ES-I3 (cell line): ENCODE data around the gene ADCY6.

ENCODE experiments used
- H3K36me3 ChIP-seq: 2 replicates; pipeline ENCODE4 v1.6.1; 2013; ENCODE audit warnings: mild to moderate bottlenecking, low read length, control low read depth, moderate library complexity; ENCODE audit not compliant: insufficient read depth
- H3K4me1 ChIP-seq: 2 replicates; pipeline ENCODE4 v1.6.1; 2013; ENCODE audit warnings: mild to moderate bottlenecking, control low read depth, low read length; ENCODE audit not compliant: insufficient read depth
- H3K9ac ChIP-seq: 2 replicates; pipeline ENCODE4 v1.6.1; 2013; ENCODE audit warnings: low read depth, mild to moderate bottlenecking, low read length, moderate library complexity
- H3K9me3 ChIP-seq: 2 replicates; pipeline ENCODE4 v1.6.1; 2013; ENCODE audit warnings: mild to moderate bottlenecking, low read length, moderate library complexity; ENCODE audit not compliant: control insufficient read depth, insufficient read depth

ADCY6 gene

GRCh38 chr12:48822139-48822538 lies 33.2 kb upstream of the ADCY6 start:
- Histone ChIP-seq H3K9me3 (no peaks in the 10 kb centered on the region), H3K36me3 (no peaks in the 10 kb centered on the region), H3K4me1 (peaks cover 12% of the 10 kb centered on the region; the same call in 1 of the 2 replicates), H3K9ac (no peak overlapping the region)

DNA sequence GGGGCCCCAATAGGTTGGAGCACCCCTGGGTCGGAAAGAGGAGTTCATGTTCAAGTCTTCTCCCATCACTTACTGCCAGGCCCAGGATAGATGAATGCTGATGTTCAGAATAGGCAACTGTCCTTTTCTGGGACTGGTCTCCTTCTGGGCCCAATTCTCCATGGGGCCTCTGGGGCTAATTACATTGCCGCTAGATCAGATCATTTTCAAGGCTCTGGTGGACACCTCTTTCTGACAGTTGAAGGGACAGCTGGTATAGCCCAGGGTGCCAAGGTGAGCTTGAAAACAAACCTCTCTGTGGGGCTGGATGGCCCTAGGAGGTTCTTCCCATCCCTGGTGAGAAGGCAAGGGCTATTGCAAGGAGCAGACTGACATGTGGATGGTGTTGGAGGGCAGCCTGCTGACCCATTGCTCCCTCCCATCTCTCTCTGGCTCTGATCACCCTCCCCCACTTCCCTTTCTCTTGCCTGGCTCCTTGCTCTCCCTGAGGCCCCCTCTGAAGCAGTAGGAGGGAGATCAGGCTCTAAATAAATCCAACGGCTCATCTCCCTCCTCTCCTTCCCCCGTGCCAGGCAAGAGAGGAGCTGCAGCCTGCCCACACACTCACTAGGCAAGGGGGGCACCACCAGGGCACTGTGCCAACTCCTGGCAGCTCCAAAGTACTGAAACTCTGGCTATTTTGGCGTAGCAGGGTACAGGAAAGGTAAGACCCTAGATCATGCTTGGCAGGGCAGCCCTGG lies 31.3 kb upstream of the ADCY6 start:
- H3K36me3 ChIP-seq, result no peaks in the 10 kb centered on the region
- no peak overlapping the region for H3K9ac ChIP-seq
- H3K4me1 ChIP-seq, result peaks cover 18% of the 10 kb centered on the region; the same call in 1 of the 2 replicates

DNA sequence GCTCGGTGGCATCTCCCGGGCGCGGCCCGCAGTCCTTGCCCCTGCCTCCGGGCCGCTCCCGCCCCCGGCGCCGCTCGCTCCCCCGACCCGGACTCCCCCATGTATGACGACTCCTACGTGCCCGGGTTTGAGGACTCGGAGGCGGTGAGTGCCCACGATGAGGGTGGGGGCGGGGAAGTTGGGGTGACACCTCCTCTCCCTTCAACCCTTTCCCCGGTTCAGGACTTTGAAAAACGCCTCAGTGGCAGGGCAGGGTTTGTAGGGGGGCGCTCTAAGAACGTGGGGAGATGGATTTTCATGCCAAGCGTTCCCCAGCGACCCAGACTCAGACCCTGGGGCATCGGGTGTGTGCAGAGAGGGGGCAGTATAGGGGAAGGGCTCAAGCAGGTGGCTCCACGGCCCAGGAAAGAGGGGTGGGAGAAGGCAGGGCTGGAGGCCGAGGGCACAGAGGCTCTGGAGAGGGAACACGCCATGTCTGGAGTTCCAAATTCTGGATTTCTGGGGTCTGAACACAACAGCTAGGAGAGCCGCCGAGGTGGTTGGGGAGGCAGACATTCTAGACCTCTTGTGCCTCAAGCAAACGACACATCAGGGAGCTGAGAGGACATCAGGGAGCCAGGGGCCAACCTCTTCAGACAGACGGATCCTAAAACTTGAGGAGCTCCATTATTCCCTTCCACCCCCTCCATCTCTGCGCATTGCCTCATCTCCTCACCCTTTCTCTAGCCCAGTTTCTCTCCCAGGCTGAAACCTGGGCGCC lies 30.1 kb upstream of the ADCY6 start:
- H3K36me3 ChIP-seq, result no peaks in the 10 kb centered on the region
- H3K9ac ChIP-seq, result peak overlapping the region; percentile 61
- H3K9me3 ChIP-seq, result no peaks in the 10 kb centered on the region
- H3K4me1 ChIP-seq, result peaks cover 18% of the 10 kb centered on the region; the same call in 1 of the 2 replicates

More for the DNA sequence above, 31.3 kb upstream of the ADCY6 start:
- H3K9me3 ChIP-seq, result no peaks in the 10 kb centered on the region

DNA sequence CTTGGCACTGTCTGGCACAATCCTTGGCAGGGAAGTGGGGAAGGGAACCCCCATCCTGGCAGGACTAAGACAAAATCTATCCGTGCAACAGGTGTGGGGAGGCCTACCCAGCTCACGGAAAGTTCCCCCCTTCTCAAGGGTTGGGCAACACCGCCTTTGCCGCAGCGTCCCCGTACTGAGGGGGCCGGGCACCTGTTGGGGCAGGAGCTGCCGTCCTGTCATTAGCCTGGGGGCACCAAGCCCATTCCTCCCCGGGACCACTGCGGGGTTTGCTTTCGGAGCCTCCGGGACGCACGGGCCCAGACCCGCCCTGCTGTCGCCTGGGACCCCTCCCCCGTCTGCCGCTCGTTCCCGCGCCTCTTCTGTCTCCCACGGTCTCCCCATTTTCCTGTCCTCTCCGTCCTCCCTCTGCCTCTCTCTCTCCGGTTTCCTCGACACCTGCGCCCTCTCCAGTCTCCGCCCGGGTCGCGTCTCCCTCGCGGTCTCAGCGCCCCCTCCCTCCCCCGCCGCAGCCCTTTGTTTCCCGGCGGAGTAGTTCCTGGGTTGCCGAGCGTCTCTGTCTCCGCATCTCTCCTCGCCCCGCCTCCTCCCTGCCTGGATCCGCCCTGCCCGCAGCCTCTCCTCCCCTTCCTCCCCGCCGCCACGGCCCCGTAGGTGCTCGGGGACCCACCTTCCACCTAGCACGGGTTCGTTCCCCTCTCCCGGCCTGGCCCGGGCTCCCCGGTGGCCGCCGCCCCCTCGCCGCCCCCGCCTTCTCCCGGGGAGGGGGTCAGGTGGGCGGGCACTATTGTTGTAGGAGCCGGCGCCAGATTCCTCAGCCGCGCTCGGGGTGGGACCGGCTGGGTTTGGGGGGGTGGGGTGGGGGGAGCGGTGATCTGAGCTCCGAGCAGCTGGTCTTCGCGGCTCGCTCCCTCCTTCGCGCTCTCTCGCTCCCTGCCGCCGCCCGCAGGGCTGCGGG lies 29.3 kb upstream of the ADCY6 start, which contains the start of gene CACNB3:
Gene CACNB3 (plus strand): TSS at position 624 of the 958 bp plus-strand sequence. CDS start 434 bp downstream, outside the sequence.
- Histone ChIP-seq H3K36me3 (no peaks in the 10 kb centered on the region), H3K4me1 (peaks cover 18% of the 10 kb centered on the region; the same call in 1 of the 2 replicates), H3K9me3 (no peaks in the 10 kb centered on the region), H3K9ac (peak within 1 kb of the TSS; percentile 61)

- no peaks in the 10 kb centered on the region for H3K9me3 ChIP-seq
- no peak overlapping the region for H3K9ac ChIP-seq
- no peaks in the 10 kb centered on the region for H3K36me3 ChIP-seq
- H3K4me1 ChIP-seq, result peaks cover 27% of the 10 kb centered on the region
Observed at GRCh38 chr12:48816143-48816854, 27.4 kb upstream of the ADCY6 start.

GRCh38 chr12:48815126-48816110 lies 26.5 kb upstream of the ADCY6 start:
- peaks cover 35% of the 10 kb centered on the region for H3K4me1 ChIP-seq
- no peaks in the 10 kb centered on the region for H3K36me3 ChIP-seq
- H3K9me3 ChIP-seq, result no peaks in the 10 kb centered on the region
- peak overlapping the region; percentile 82; the same call in 1 of the 2 replicates for H3K9ac ChIP-seq

DNA sequence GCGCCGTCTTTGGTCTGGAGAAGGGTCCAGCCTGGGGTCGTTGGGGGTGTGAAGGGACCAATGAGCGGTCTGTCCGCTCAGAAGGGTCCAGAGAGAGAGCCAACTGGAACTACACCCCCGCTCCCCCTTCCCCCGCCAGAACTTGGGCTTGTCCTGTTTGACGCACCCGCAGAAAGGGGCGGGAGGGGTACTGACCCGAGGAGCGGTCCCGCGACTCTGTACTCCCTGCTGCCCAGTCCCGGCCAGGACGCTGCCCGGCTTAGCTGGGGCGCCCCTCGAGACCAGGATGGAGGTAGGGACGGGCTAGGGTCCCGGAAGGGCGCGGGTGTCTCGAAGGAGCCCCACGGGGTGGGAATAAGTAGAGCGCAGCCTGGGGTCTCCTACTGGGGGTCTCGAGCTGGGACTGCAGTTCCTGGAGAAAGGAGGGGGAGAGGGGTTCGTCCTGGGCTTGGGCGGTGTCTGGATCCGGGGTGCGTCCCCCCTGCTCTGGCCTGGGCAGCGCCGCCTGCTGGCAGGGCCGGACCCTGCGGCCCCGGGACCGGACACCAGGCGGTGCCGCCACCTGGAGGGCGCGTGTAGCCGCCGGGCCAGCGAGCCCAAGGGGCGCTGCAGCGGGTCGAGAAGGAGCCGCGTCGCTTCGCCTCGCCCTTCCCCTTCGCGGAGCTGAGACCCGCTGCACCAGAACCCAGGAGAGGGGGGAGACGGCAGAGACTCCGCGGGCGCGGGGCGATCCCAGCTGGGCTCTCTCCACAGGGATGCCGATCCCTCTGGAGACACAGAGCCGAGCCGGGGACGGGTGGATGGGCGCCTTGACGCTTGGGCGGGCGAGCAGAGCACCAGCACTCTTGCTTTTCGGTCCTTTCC lies 25.6 kb upstream of the ADCY6 start:
- Histone ChIP-seq H3K36me3 (no peaks in the 10 kb centered on the region), H3K4me1 (peaks cover 28% of the 10 kb centered on the region), H3K9me3 (no peaks in the 10 kb centered on the region), H3K9ac (peak overlapping the region; percentile 82)

GRCh38 chr12:48813465-48814261 lies 24.8 kb upstream of the ADCY6 start:
- peak overlapping the region; percentile 82 for H3K9ac ChIP-seq
- H3K36me3 ChIP-seq, result no peaks in the 10 kb centered on the region
- H3K9me3 ChIP-seq, result no peaks in the 10 kb centered on the region
- H3K4me1 ChIP-seq, result peaks cover 28% of the 10 kb centered on the region

DNA sequence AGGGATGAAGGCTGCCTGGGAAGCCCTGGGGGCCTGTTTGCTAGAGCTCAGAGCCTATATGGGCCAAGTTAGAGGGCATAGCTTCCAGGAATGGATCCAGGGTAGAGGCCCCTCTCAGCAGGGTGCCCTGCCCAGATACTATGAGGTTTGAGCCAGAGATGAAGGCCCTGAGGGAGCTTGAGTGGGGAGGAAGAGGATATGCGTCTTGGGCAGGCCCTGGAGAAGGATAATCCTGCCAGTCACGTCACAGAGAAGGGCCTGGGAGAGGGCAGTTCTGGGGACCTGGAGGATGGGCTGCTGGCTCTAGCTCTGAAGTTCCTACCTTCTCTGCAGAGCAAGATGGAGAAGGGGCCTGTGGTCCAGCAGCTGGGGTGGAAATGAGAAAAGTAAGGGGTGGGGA lies 23.5 kb upstream of the ADCY6 start:
- Histone ChIP-seq H3K9ac (no peak overlapping the region), H3K4me1 (peaks cover 27% of the 10 kb centered on the region), H3K9me3 (no peaks in the 10 kb centered on the region), H3K36me3 (no peaks in the 10 kb centered on the region)

GRCh38 chr12:48811437-48812090 lies 22.7 kb upstream of the ADCY6 start:
- H3K9me3 ChIP-seq, result no peaks in the 10 kb centered on the region
- no peak overlapping the region for H3K9ac ChIP-seq
- H3K36me3 ChIP-seq, result no peaks in the 10 kb centered on the region
- H3K4me1 ChIP-seq, result peaks cover 23% of the 10 kb centered on the region

- Histone ChIP-seq H3K36me3 (no peaks in the 10 kb centered on the region), H3K9me3 (no peaks in the 10 kb centered on the region), H3K9ac (no peak overlapping the region), H3K4me1 (peaks cover 20% of the 10 kb centered on the region)
Observed at GRCh38 chr12:48810903-48811431, 22.1 kb upstream of the ADCY6 start.
